Epithelial cell of esophagus (primary cell): ENCODE measurements around the gene ZNRF3.
A peak's percentile ranks its signal among the peaks of the same experiment; 100 is the strongest.

Experiments used
- DNase-seq: peaks from one replicate; pipeline ENCODE4 v3.0.0; 2010; ENCODE audit warnings: low read depth
- H3K4me3 ChIP-seq: 2 replicates; pipeline ENCODE4 v1.5.1; 2011; ENCODE audit warnings: mild to moderate bottlenecking, low read length, control low read depth
- CTCF ChIP-seq: IDR thresholded peaks from 2 replicates; pipeline ENCODE4 v1.5.1; 2011; ENCODE audit warnings: low read depth, mild to moderate bottlenecking, low read length, control low read depth, inconsistent platforms; ENCODE audit not compliant: insufficient read depth; ENCODE audit errors: missing control alignments

The ZNRF3 gene

GRCh38 chr22:28922540-28923244 is 39.3 kb downstream of the ZNRF3 start:
- TF ChIP-seq CTCF, result no peak
- no peak for DNase-seq

DNA sequence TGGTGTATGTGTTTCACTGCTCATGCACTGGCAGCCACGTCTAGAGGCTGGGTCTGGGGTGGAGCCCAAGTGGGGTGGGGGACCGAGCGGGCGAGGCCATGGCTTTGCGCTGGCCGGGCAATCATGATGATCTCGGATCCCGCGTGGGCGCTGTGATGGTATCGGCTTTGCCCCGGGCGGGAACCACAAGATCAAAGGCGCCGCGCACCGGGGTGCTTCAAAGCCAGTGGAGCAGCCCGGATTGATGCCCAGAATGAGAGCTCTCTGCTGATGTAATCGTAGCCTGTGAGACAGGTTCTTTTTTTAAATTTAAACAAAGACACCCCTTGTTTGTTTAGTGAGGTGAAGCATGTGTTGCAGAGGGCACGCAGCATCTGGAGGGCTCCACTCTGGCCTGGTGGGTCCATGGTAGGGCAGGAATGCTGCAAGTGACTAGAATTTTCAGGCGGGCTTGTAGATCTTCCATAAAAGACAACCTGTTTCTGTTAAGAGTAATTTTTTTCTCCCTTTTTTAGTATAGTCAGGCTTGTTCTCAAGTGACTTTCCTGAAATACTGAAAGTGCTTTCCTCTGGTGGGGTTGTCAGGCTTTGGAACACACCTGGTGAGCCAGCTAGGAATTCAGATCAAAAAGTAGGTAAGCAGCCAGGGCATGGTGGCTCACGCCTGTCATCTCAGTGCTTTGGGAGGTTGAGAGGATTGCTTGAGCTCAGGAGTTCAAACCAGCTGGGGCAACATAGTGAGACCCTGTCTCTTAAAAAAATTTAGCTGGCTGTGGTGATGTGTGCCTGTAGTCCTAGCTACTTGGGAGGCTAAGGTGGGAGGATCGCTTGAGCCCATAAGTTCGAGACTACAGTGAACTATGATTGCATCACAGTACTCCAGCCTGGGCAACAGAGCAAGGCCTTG is 40.7 kb downstream of the ZNRF3 start:
- no peak overlapping the region for H3K4me3 ChIP-seq
- peak; percentile 34 for DNase-seq
- TF ChIP-seq CTCF, result no peak

More at GRCh38 chr22:28922540-28923244, 39.3 kb downstream of the ZNRF3 start:
- no peak overlapping the region for H3K4me3 ChIP-seq

GRCh38 chr22:28925916-28926315 is 42.5 kb downstream of the ZNRF3 start:
- DNase-seq, result no peak
- no peak overlapping the region for H3K4me3 ChIP-seq
- no peak for TF ChIP-seq CTCF

DNA sequence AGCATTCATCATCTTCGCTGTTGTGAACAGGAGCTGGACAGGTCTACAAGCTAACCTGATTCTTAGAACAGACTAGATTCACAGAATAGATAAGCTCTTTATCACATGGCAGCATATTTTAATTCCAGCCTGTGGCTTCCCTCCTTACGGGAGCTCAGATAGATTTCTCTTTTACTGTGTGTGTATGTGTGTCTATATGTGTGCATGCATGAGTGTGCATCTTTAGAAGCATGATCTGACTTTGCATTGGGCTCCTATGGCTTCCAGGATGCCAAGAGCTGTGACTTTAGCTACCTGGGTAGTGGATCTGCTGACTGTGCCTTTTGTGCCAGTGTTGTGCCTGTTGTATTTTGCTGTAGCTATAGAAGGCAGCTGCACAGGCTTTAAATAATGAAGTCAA is 44.3 kb downstream of the ZNRF3 start:
- no peak for TF ChIP-seq CTCF
- DNase-seq, result no peak

GRCh38 chr22:28929197-28929596 is 45.8 kb downstream of the ZNRF3 start:
- no peak for DNase-seq
- no peak for TF ChIP-seq CTCF
- H3K4me3 ChIP-seq, result no peak overlapping the region

More for the DNA sequence above, 44.3 kb downstream of the ZNRF3 start:
- H3K4me3 ChIP-seq, result no peak overlapping the region

DNA sequence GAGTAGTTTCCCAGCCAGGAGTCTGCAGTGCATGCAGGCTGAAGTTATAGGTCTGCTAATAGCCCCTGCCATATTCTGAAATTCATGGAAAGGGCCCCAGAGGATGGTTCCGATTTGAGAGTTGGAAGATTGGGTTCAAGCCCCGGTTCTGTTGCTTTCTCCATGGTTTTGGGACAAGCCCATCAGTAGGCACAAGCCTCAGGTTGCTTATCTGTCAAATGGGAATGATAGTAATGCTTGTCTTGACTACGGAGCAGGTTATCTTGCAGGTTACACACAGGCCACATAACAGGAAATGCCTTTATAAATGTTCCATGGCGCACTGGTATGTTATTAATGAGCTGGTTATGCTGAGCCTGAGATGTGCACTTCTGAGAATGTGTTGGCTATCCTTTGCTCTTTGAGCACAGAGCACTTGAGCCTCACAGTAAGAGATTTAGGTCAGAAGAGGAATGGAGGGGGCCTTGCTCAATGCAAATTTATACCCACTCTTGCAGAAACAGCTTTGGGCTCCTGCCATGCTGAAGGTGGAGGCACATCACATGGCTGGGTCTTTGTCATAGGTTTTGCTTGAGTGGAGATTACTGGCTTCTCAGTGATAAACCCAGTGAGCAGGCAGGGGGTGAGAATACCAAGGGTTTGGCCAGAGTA is 47.1 kb downstream of the ZNRF3 start:
- DNase-seq, result no peak
- TF ChIP-seq CTCF, result no peak
- H3K4me3 ChIP-seq, result no peak overlapping the region
